ENCODE measurements around the gene DNAH1.

DNA sequence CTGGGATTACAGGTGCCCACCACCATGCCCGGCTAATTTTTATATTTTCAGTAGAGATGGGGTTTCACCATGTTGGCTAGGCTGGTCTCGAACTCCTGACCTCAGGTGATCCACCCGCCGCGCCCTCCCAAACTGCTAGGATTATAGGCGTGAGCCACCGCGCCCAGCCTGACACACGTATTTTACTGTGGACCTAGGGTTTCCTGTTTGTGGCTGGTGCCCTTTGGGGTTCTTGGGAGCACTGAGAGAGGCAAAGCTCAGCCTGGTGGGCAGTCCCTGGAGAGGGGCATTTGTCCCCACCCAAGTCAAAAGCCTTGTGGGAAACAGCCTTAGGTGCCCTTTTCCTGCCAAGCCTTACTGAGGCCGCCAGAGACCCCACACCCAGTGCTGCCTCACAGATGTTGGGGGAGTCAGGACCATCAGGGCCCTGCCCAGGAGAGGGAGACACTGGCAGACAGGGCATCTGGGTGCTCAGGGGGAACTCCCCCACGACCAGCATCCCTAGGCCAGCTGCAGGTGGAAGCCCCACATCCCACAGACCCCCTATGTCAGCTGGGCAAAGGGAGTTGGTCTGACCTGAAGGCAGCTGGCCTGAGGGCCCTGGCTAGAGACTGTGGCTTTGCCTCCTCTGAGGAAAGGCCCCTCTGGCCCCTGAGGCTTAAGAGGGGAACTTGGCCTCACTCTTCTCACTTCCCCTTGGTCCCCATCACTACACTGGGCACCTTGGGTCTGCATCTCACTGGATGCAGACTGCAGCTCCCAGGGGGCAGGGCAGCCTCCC is 35.1 kb downstream of the DNAH1 start:
- TF ChIP-seq CTCF (conservative IDR thresholded peaks at IDR 0.05), result no peak
- TF ChIP-seq EZH2 (IDR thresholded peaks at IDR 0.05; ENCODE audit: low read depth), result no peak

Measured in PC-9 (cell line).